Measurements from ENCODE around the gene JAKMIP3.
"Not testable (repeated sequence)": the region's sequence is repeated elsewhere in the genome, so short reads cannot be mapped to it uniquely, and the experiment has no call there.

Gene JAKMIP3

GRCh38 chr10:132062641-132063390 is 2.9 kb upstream of the JAKMIP3 start:
- intact Hi-C loops (cut with DNase I), result no loop called here
- no peak for DNase-seq

GRCh38 chr10:132063432-132063831 is 2.3 kb upstream of the JAKMIP3 start:
- DNase-seq, result peak in 8 of 10 donors; percentile 55 to 96 (median 72)
- intact Hi-C loops (cut with DNase I), result no loop called here

- peak in 7 of 10 donors; percentile 53 to 95 (median 77) for DNase-seq
- intact Hi-C loops (cut with DNase I), result no loop called here
Observed at GRCh38 chr10:132064082-132064755, 1.5 kb upstream of the JAKMIP3 start.

- intact Hi-C loops (cut with DNase I), result no loop called here
- peak in 2 of 10 donors; percentile 69 to 80 for DNase-seq
Observed at GRCh38 chr10:132064771-132065437, 842 bp upstream of the JAKMIP3 start.

- intact Hi-C loops (cut with DNase I), result no loop called here
- DNase-seq, result peak in 3 of 10 donors; percentile 81 to 91 (median 87)
Observed at GRCh38 chr10:132066186-132066585, 440 bp downstream of the JAKMIP3 start.

- peak in 2 of 10 donors; percentile 78 to 82 for DNase-seq
- intact Hi-C loops (cut with DNase I), result no loop called here
Observed at GRCh38 chr10:132066812-132067211, 1.1 kb downstream of the JAKMIP3 start.

GRCh38 chr10:132068431-132069121 is 2.8 kb downstream of the JAKMIP3 start:
- DNase-seq, result peak in 1 of 10 donors; percentile 71
- intact Hi-C loops (cut with DNase I), result no loop called here

- no peak for DNase-seq
- intact Hi-C loops (cut with DNase I), result no loop called here
Observed at GRCh38 chr10:132069122-132069848, 3.5 kb downstream of the JAKMIP3 start.

GRCh38 chr10:132069849-132070182 is 4.1 kb downstream of the JAKMIP3 start:
- intact Hi-C loops (cut with DNase I), result no loop called here
- DNase-seq, result no peak

- DNase-seq, result no peak
- intact Hi-C loops (cut with DNase I), result no loop called here
Observed at GRCh38 chr10:132070724-132071123, 5.0 kb downstream of the JAKMIP3 start.

GRCh38 chr10:132071667-132072066 is 5.9 kb downstream of the JAKMIP3 start:
- intact Hi-C loops (cut with DNase I), result no loop called here

GRCh38 chr10:132075909-132076577 is 10.3 kb downstream of the JAKMIP3 start:
- intact Hi-C loops (cut with DNase I), result no loop called here

More at GRCh38 chr10:132071667-132072066, 5.9 kb downstream of the JAKMIP3 start:
- no peak for DNase-seq

GRCh38 chr10:132076578-132077081 is 10.9 kb downstream of the JAKMIP3 start:
- DNase-seq, result peak in 1 of 10 donors; percentile 83
- intact Hi-C loops (cut with DNase I), result no loop called here

More at GRCh38 chr10:132075909-132076577, 10.3 kb downstream of the JAKMIP3 start:
- no peak for DNase-seq

GRCh38 chr10:132077091-132077490 is 11.3 kb downstream of the JAKMIP3 start:
- no peak for DNase-seq
- intact Hi-C loops (cut with DNase I), result no loop called here

- intact Hi-C loops (cut with DNase I), result no loop called here
- peak in 7 of 10 donors; percentile 42 to 93 (median 76) for DNase-seq
Observed at GRCh38 chr10:132078746-132079345, 13.1 kb downstream of the JAKMIP3 start.

GRCh38 chr10:132084384-132084783 is 18.6 kb downstream of the JAKMIP3 start:
- intact Hi-C loops (cut with DNase I); DNase-seq: not testable (repeated sequence)

GRCh38 chr10:132093236-132093635 is 27.5 kb downstream of the JAKMIP3 start:
- peak in 2 of 10 donors; percentile 65 to 74 for DNase-seq
- intact Hi-C loops (cut with DNase I), result not testable (repeated sequence)

- intact Hi-C loops (cut with DNase I), result no loop called here
- DNase-seq, result peak in 3 of 10 donors; percentile 0 to 73 (median 6)
Observed at GRCh38 chr10:132094581-132095234, 29.0 kb downstream of the JAKMIP3 start.
